ENCODE results near the gene MSANTD1. TPM values are rescaled to one million over a fixed set of nuclear protein-coding genes. Genes with fewer than 3 reads are reported as not detected.

Gene MSANTD1
- 1 to 10 TPM in 1 of 2 experiments, under 1 TPM in 1; 0.83 to 1.0 TPM for total RNA-seq

- Mint-ChIP-seq H3K9me3 (ENCODE audit: insufficient read depth) (no peaks in the 10 kb centered on the region), H3K4me1 (ENCODE audit: low read depth) (peaks cover 2% of the 10 kb centered on the region), H3K27ac (no peak within 1 kb of the TSS), H3K36me3 (ENCODE audit: low read depth) (no peaks in the 10 kb centered on the region), H3K4me3 (no peak within 1 kb of the TSS), H3K27me3 (ENCODE audit: low read depth) (no peaks in the 10 kb centered on the region)
- ATAC-seq (no peak), DNase-seq (no peak)
- POLR2A ChIA-PET, result no interaction called here
- CTCF ChIA-PET, result no interaction called here
Observed at GRCh38 chr4:3248811-3249661, at the start of gene MSANTD1. TSS of gene MSANTD1 (plus strand) at chr4:3249159. CDS start at chr4:3249223, 64 bp downstream.

- ATAC-seq (no peak), DNase-seq (no peak)
- H3K27ac Mint-ChIP-seq, result no peak overlapping the region
- POLR2A ChIA-PET, result no interaction called here
- H3K9me3 Mint-ChIP-seq (ENCODE audit: insufficient read depth), result no peaks in the 10 kb centered on the region
- peaks cover 61% of the 10 kb centered on the region for H3K36me3 Mint-ChIP-seq (ENCODE audit: low read depth)
- no peaks in the 10 kb centered on the region for H3K27me3 Mint-ChIP-seq (ENCODE audit: low read depth)
- H3K4me1 Mint-ChIP-seq (ENCODE audit: low read depth), result peaks cover 66% of the 10 kb centered on the region
- H3K4me3 Mint-ChIP-seq, result no peak overlapping the region
- CTCF ChIA-PET, result no interaction called here
Observed at GRCh38 chr4:3199653-3200422, 49.1 kb upstream of the MSANTD1 start.

- H3K9me3 Mint-ChIP-seq (ENCODE audit: insufficient read depth), result no peaks in the 10 kb centered on the region
- peaks cover 60% of the 10 kb centered on the region for H3K4me1 Mint-ChIP-seq (ENCODE audit: low read depth)
- peaks cover 55% of the 10 kb centered on the region for H3K36me3 Mint-ChIP-seq (ENCODE audit: low read depth)
- ATAC-seq, result no peak
- H3K27ac Mint-ChIP-seq, result peak overlapping the region; percentile 12
- H3K27me3 Mint-ChIP-seq (ENCODE audit: low read depth), result no peaks in the 10 kb centered on the region
- POLR2A ChIA-PET, result no interaction called here
- no peak overlapping the region for H3K4me3 Mint-ChIP-seq
- DNase-seq, result no peak
- CTCF ChIA-PET, result interaction anchor here (1.9 to 3.0 kb wide), 2 partner anchors 93 to 280 kb away, joined by 5 to 6 read pairs; no protein-coding TSS in a partner anchor
Observed at GRCh38 chr4:3200423-3201090, 48.4 kb upstream of the MSANTD1 start.

- CTCF ChIA-PET, result interaction anchor here (1.1 to 3.1 kb wide), 5 partner anchors 9 to 279 kb away, joined by 4 to 29 read pairs (median 5); no protein-coding TSS in a partner anchor
- no peaks in the 10 kb centered on the region for H3K9me3 Mint-ChIP-seq (ENCODE audit: insufficient read depth)
- peak overlapping the region; percentile 94 for H3K27ac Mint-ChIP-seq
- H3K27me3 Mint-ChIP-seq (ENCODE audit: low read depth), result no peaks in the 10 kb centered on the region
- ATAC-seq, result peak; percentile 97
- peaks cover 45% of the 10 kb centered on the region for H3K4me1 Mint-ChIP-seq (ENCODE audit: low read depth)
- peak overlapping the region; percentile 55 for H3K4me3 Mint-ChIP-seq
- POLR2A ChIA-PET, result interaction anchor here (0.6 to 1.1 kb wide), 4 partner anchors 11 to 239 kb away, joined by 3 to 6 read pairs (median 4); partner anchors contain the start of genes GRK4 and NOP14
- peak; percentile 93 for DNase-seq
- peaks cover 55% of the 10 kb centered on the region for H3K36me3 Mint-ChIP-seq (ENCODE audit: low read depth)
Observed at GRCh38 chr4:3201718-3202702, 46.9 kb upstream of the MSANTD1 start.

GRCh38 chr4:3202836-3203820 lies 45.8 kb upstream of the MSANTD1 start:
- CTCF ChIA-PET, result interaction anchor here (1.3 to 3.1 kb wide), 3 partner anchors 10 to 96 kb away, joined by 5 to 29 read pairs (median 6); no protein-coding TSS in a partner anchor
- Mint-ChIP-seq H3K36me3 (ENCODE audit: low read depth) (peaks cover 54% of the 10 kb centered on the region), H3K27ac (peak overlapping the region; percentile 94)

GRCh38 chr4:3203971-3204431 lies 45.0 kb upstream of the MSANTD1 start:
- POLR2A ChIA-PET, result no interaction called here

More at GRCh38 chr4:3202836-3203820, 45.8 kb upstream of the MSANTD1 start:
- POLR2A ChIA-PET, result interaction anchor here (0.6 to 1.1 kb wide), 2 partner anchors 50 to 240 kb away, joined by 3 read pairs; partner anchors contain the start of genes GRK4 and NOP14
- peaks cover 35% of the 10 kb centered on the region for H3K4me1 Mint-ChIP-seq (ENCODE audit: low read depth)
- H3K4me3 Mint-ChIP-seq, result peak overlapping the region; percentile 55
- ATAC-seq (peak; percentile 52), DNase-seq (peak; percentile 55)
- no peaks in the 10 kb centered on the region for H3K27me3 Mint-ChIP-seq (ENCODE audit: low read depth)
- H3K9me3 Mint-ChIP-seq (ENCODE audit: insufficient read depth), result no peaks in the 10 kb centered on the region

GRCh38 chr4:3205995-3206394 lies 43.0 kb upstream of the MSANTD1 start:
- no peak for DNase-seq
- ATAC-seq, result no peak
- POLR2A ChIA-PET, result no interaction called here
- CTCF ChIA-PET, result no interaction called here
- Mint-ChIP-seq H3K36me3 (ENCODE audit: low read depth) (peaks cover 56% of the 10 kb centered on the region), H3K27ac (no peak overlapping the region), H3K4me1 (ENCODE audit: low read depth) (peaks cover 30% of the 10 kb centered on the region), H3K4me3 (no peak overlapping the region), H3K27me3 (ENCODE audit: low read depth) (no peaks in the 10 kb centered on the region), H3K9me3 (ENCODE audit: insufficient read depth) (no peaks in the 10 kb centered on the region)

More at GRCh38 chr4:3203971-3204431, 45.0 kb upstream of the MSANTD1 start:
- Mint-ChIP-seq H3K4me1 (ENCODE audit: low read depth) (peaks cover 35% of the 10 kb centered on the region), H3K27ac (no peak overlapping the region), H3K36me3 (ENCODE audit: low read depth) (peaks cover 58% of the 10 kb centered on the region), H3K4me3 (no peak overlapping the region), H3K9me3 (ENCODE audit: insufficient read depth) (no peaks in the 10 kb centered on the region), H3K27me3 (ENCODE audit: low read depth) (no peaks in the 10 kb centered on the region)
- DNase-seq (no peak), ATAC-seq (no peak)
- CTCF ChIA-PET, result interaction anchor here (3.1 kb wide), 1 partner anchor 11 kb away, joined by 29 read pairs; no protein-coding TSS in a partner anchor

- ATAC-seq, result no peak
- ChIA-PET CTCF (no interaction called here), POLR2A (no interaction called here)
- Mint-ChIP-seq H3K27me3 (ENCODE audit: low read depth) (no peaks in the 10 kb centered on the region), H3K4me3 (no peak overlapping the region), H3K27ac (no peak overlapping the region), H3K36me3 (ENCODE audit: low read depth) (peaks cover 54% of the 10 kb centered on the region), H3K4me1 (ENCODE audit: low read depth) (peaks cover 25% of the 10 kb centered on the region), H3K9me3 (ENCODE audit: insufficient read depth) (no peaks in the 10 kb centered on the region)
- DNase-seq, result no peak
Observed at GRCh38 chr4:3206439-3207100, 42.4 kb upstream of the MSANTD1 start.

- H3K27me3 Mint-ChIP-seq (ENCODE audit: low read depth), result no peaks in the 10 kb centered on the region
- CTCF ChIA-PET, result interaction anchor here (2.4 kb wide), 1 partner anchor 13 kb away, joined by 9 read pairs; no protein-coding TSS in a partner anchor
- ATAC-seq (no peak), DNase-seq (no peak)
- H3K36me3 Mint-ChIP-seq (ENCODE audit: low read depth), result peaks cover 56% of the 10 kb centered on the region
- no peaks in the 10 kb centered on the region for H3K9me3 Mint-ChIP-seq (ENCODE audit: insufficient read depth)
- H3K27ac Mint-ChIP-seq, result no peak overlapping the region
- H3K4me3 Mint-ChIP-seq, result no peak overlapping the region
- peaks cover 15% of the 10 kb centered on the region for H3K4me1 Mint-ChIP-seq (ENCODE audit: low read depth)
- POLR2A ChIA-PET, result no interaction called here
Observed at GRCh38 chr4:3207531-3208037, 41.4 kb upstream of the MSANTD1 start.
